Daoy (cell line): ENCODE results near the gene TBX21. TPM values are rescaled to one million over a fixed set of nuclear protein-coding genes. Genes with fewer than 3 reads are reported as not detected.

Experiments
- DNase-seq: peaks from one replicate; pipeline ENCODE4 v3.0.0-alpha.2; 2015; ENCODE audit warnings: low read depth
- total RNA-seq: library from RNA; depleted of rRNA; stranded (reverse); fragments of >200 nt; shearing (Covaris generic); gene quantifications from 2 replicates; pipeline ENCODE4 v1.2.3, GENCODE V29; 2014

TBX21 gene
- total RNA-seq, 1 experiment from 2014 or later: 0.06 TPM

- DNase-seq: no peak
Observed at GRCh38 chr17:47714773-47715396, 18.2 kb upstream of the TBX21 start.

GRCh38 chr17:47715669-47716325 is 17.2 kb upstream of the TBX21 start:
- no peak for DNase-seq

- no peak for DNase-seq
Observed at GRCh38 chr17:47716375-47716774, 16.7 kb upstream of the TBX21 start.

GRCh38 chr17:47717261-47717697 is 15.8 kb upstream of the TBX21 start:
- no peak for DNase-seq

GRCh38 chr17:47717979-47718621 is 14.9 kb upstream of the TBX21 start:
- peak; percentile 60 for DNase-seq

GRCh38 chr17:47718634-47719405 is 14.2 kb upstream of the TBX21 start:
- no peak for DNase-seq

GRCh38 chr17:47719411-47720152 is 13.5 kb upstream of the TBX21 start:
- peak; percentile 91 for DNase-seq

GRCh38 chr17:47720196-47720595 is 12.8 kb upstream of the TBX21 start:
- DNase-seq: no peak

- peak; percentile 67 for DNase-seq
Observed at GRCh38 chr17:47720754-47721533, 12.1 kb upstream of the TBX21 start.

GRCh38 chr17:47721725-47722124 is 11.3 kb upstream of the TBX21 start:
- DNase-seq: no peak

- DNase-seq: no peak
Observed at GRCh38 chr17:47724705-47725104, 8.3 kb upstream of the TBX21 start.

- no peak for DNase-seq
Observed at GRCh38 chr17:47725446-47726111, 7.5 kb upstream of the TBX21 start.

GRCh38 chr17:47726796-47727703 is 6.0 kb upstream of the TBX21 start:
- DNase-seq: no peak

- no peak for DNase-seq
Observed at GRCh38 chr17:47727704-47728036, 5.4 kb upstream of the TBX21 start.

- DNase-seq: no peak
Observed at GRCh38 chr17:47728214-47728877, 4.7 kb upstream of the TBX21 start.

- DNase-seq: no peak
Observed at GRCh38 chr17:47729476-47729875, 3.6 kb upstream of the TBX21 start.

- no peak for DNase-seq
Observed at GRCh38 chr17:47730681-47731080, 2.4 kb upstream of the TBX21 start.

GRCh38 chr17:47731396-47731795 is 1.6 kb upstream of the TBX21 start:
- no peak for DNase-seq
